ENCODE data around the gene MUTYH.

MUTYH gene

DNA sequence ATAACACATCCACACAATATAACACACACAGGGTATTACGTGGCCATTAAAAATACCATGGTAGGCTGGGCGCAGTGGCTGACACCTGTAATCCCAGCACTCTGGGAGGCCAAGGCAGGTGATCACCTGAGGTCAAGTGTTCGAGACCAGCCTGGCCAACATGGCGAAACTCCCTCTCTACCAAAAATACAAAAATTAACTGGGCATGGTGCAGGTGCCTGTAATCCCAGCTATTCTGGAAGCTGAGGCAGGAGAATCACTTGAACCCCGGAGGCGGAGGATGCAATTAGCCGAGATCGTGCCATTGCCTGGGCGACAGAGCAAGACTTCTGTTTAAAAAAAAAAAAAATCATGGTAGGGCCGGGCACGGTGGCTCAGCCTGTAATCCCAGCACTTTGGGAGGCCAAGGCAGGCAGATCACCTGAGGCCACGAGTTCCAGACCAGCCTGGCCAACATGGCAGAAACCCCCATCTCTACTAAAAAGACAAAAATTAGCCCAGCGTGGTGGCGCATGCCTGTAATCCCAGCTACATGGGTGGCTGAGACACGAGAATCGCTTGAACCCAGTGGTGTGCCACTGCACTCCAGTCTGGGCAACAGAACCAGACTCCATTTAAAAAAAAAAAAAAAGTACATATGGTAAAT is 37.6 kb downstream of the MUTYH start:
- H3K9ac ChIP-seq (ENCODE audit: low read length), result peak overlapping the region; percentile 97
- no peaks in the 10 kb centered on the region for H3K27me3 ChIP-seq (ENCODE audit: control insufficient read depth in 1 of 2, insufficient read depth in 1 of 2, low read length in 2 of 2)
- H3K36me3 ChIP-seq (ENCODE audit: control insufficient read depth in 1 of 2, insufficient read depth in 2 of 2, low read depth in 1 of 2, low read length in 2 of 2), result no peaks in the 10 kb centered on the region
- H3K18ac ChIP-seq (ENCODE audit: low read depth in 1 of 2, low read length in 2 of 2), result no peak overlapping the region
- H3K4ac ChIP-seq (ENCODE audit: low read depth in 1 of 2, low read length in 2 of 2), result no peak overlapping the region
- 96% methylated on average over 14 of the region's 16 CpGs for WGBS
- no peak overlapping the region for H2BK15ac ChIP-seq (ENCODE audit: low read depth, poor library complexity, severe bottlenecking)
- H3K14ac ChIP-seq (ENCODE audit: low read length in 2 of 2), result no peak overlapping the region
- H2BK120ac ChIP-seq (ENCODE audit: low read depth, low read length), result no peak overlapping the region
- no peak overlapping the region for H2BK5ac ChIP-seq (ENCODE audit: low read depth, low read length, poor library complexity, severe bottlenecking)
- no peak overlapping the region for H2AK5ac ChIP-seq (ENCODE audit: low read length, severe bottlenecking)
- H3K27ac ChIP-seq (ENCODE audit: low read length, poor library complexity, severe bottlenecking), result no peak overlapping the region
- no peak overlapping the region for H2AFZ ChIP-seq (ENCODE audit: low read depth, low read length)
- H2BK12ac ChIP-seq (ENCODE audit: low read length in 2 of 2), result no peak overlapping the region
- H3K4me2 ChIP-seq (ENCODE audit: low read length, poor library complexity, severe bottlenecking), result peak overlapping the region; percentile 51
- peaks cover 1% of the 10 kb centered on the region for H3K79me1 ChIP-seq (replicated peaks; ENCODE audit: low read length, poor library complexity, severe bottlenecking)
- H3K4me3 ChIP-seq (ENCODE audit: insufficient read depth in 1 of 2, low read depth in 1 of 2, low read length in 2 of 2), result peak overlapping the region; percentile 60 to 83
- H3K23ac ChIP-seq (ENCODE audit: low read length in 2 of 2), result no peak overlapping the region
- H3K9me3 ChIP-seq (ENCODE audit: control insufficient read depth, low read length), result no peaks in the 10 kb centered on the region
- H4K91ac ChIP-seq (ENCODE audit: low read length), result no peak overlapping the region
- H4K8ac ChIP-seq (ENCODE audit: low read length), result no peak overlapping the region
- no peak for DNase-seq
- H3K4me1 ChIP-seq (ENCODE audit: control insufficient read depth, insufficient read depth, low read depth, low read length), result peaks cover 14% of the 10 kb centered on the region

GRCh38 chr1:45300669-45300997 is 39.6 kb downstream of the MUTYH start:
- no peak overlapping the region for H2BK12ac ChIP-seq (ENCODE audit: low read length in 2 of 2)
- no peak overlapping the region for H3K27ac ChIP-seq (ENCODE audit: low read length, poor library complexity, severe bottlenecking)
- H3K4me2 ChIP-seq (ENCODE audit: low read length, poor library complexity, severe bottlenecking), result no peak overlapping the region
- H4K8ac ChIP-seq (ENCODE audit: low read length), result no peak overlapping the region
- 41% methylated on average over 2 of the region's 2 CpGs for WGBS
- no peak overlapping the region for H4K91ac ChIP-seq (ENCODE audit: low read length)
- no peak overlapping the region for H2BK5ac ChIP-seq (ENCODE audit: low read depth, low read length, poor library complexity, severe bottlenecking)
- H3K23ac ChIP-seq (ENCODE audit: low read length in 2 of 2), result no peak overlapping the region
- H3K14ac ChIP-seq (ENCODE audit: low read length in 2 of 2), result no peak overlapping the region
- no peak overlapping the region for H2AK5ac ChIP-seq (ENCODE audit: low read length, severe bottlenecking)
- no peaks in the 10 kb centered on the region for H3K36me3 ChIP-seq (ENCODE audit: control insufficient read depth in 1 of 2, insufficient read depth in 2 of 2, low read depth in 1 of 2, low read length in 2 of 2)
- H3K79me1 ChIP-seq (replicated peaks; ENCODE audit: low read length, poor library complexity, severe bottlenecking), result peaks cover 1% of the 10 kb centered on the region
- no peak overlapping the region for H3K4ac ChIP-seq (ENCODE audit: low read depth in 1 of 2, low read length in 2 of 2)
- no peak overlapping the region for H3K18ac ChIP-seq (ENCODE audit: low read depth in 1 of 2, low read length in 2 of 2)
- no peak overlapping the region for H3K4me3 ChIP-seq (ENCODE audit: insufficient read depth in 1 of 2, low read depth in 1 of 2, low read length in 2 of 2)
- peaks cover 14% of the 10 kb centered on the region for H3K4me1 ChIP-seq (ENCODE audit: control insufficient read depth, insufficient read depth, low read depth, low read length)
- no peaks in the 10 kb centered on the region for H3K9me3 ChIP-seq (ENCODE audit: control insufficient read depth, low read length)
- DNase-seq, result no peak
- H2BK15ac ChIP-seq (ENCODE audit: low read depth, poor library complexity, severe bottlenecking), result no peak overlapping the region
- no peak overlapping the region for H2AFZ ChIP-seq (ENCODE audit: low read depth, low read length)
- no peak overlapping the region for H3K9ac ChIP-seq (ENCODE audit: low read length)
- no peak overlapping the region for H2BK120ac ChIP-seq (ENCODE audit: low read depth, low read length)
- no peaks in the 10 kb centered on the region for H3K27me3 ChIP-seq (ENCODE audit: control insufficient read depth in 1 of 2, insufficient read depth in 1 of 2, low read length in 2 of 2)

GRCh38 chr1:45299981-45300668 is 40.1 kb downstream of the MUTYH start:
- H3K4me1 ChIP-seq (ENCODE audit: control insufficient read depth, insufficient read depth, low read depth, low read length), result peaks cover 14% of the 10 kb centered on the region
- peak; percentile 76 for DNase-seq
- 20% methylated on average over 2 of the region's 4 CpGs for WGBS

DNA sequence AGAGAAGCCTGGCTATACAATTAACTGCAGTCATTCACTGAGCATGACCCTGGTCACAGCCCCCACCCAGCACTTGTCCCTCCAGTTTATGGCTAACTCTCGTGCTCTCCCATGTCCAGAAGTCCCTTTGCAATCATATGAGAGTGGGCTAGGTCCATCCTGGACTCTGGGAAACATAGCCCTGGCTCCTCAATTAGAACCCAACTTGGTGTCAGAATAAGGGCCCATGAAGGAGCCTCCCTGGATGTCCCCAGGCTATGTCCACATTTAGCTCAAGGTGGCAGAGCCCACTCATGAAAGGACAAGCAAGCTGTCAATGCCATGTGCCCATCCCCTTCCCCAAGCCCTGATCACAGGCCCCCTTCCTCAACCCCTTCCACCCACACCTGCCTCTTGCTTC is 40.9 kb downstream of the MUTYH start:
- no peak overlapping the region for H2BK5ac ChIP-seq (ENCODE audit: low read depth, low read length, poor library complexity, severe bottlenecking)
- no peak overlapping the region for H2AFZ ChIP-seq (ENCODE audit: low read depth, low read length)
- no peak overlapping the region for H2AK5ac ChIP-seq (ENCODE audit: low read length, severe bottlenecking)
- H3K4ac ChIP-seq (ENCODE audit: low read depth in 1 of 2, low read length in 2 of 2), result no peak overlapping the region
- no peak overlapping the region for H3K9ac ChIP-seq (ENCODE audit: low read length)
- no peak overlapping the region for H4K91ac ChIP-seq (ENCODE audit: low read length)
- 27% methylated on average over 1 of the region's 1 CpG for WGBS
- no peaks in the 10 kb centered on the region for H3K79me1 ChIP-seq (replicated peaks; ENCODE audit: low read length, poor library complexity, severe bottlenecking)
- H3K36me3 ChIP-seq (ENCODE audit: control insufficient read depth in 1 of 2, insufficient read depth in 2 of 2, low read depth in 1 of 2, low read length in 2 of 2), result no peaks in the 10 kb centered on the region
- no peak overlapping the region for H3K4me3 ChIP-seq (ENCODE audit: insufficient read depth in 1 of 2, low read depth in 1 of 2, low read length in 2 of 2)
- no peaks in the 10 kb centered on the region for H3K9me3 ChIP-seq (ENCODE audit: control insufficient read depth, low read length)
- no peak overlapping the region for H2BK12ac ChIP-seq (ENCODE audit: low read length in 2 of 2)
- H3K18ac ChIP-seq (ENCODE audit: low read depth in 1 of 2, low read length in 2 of 2), result no peak overlapping the region
- no peaks in the 10 kb centered on the region for H3K27me3 ChIP-seq (ENCODE audit: control insufficient read depth in 1 of 2, insufficient read depth in 1 of 2, low read length in 2 of 2)
- no peak overlapping the region for H3K27ac ChIP-seq (ENCODE audit: low read length, poor library complexity, severe bottlenecking)
- H3K4me1 ChIP-seq (ENCODE audit: control insufficient read depth, insufficient read depth, low read depth, low read length), result peaks cover 8% of the 10 kb centered on the region
- H4K8ac ChIP-seq (ENCODE audit: low read length), result no peak overlapping the region
- H2BK15ac ChIP-seq (ENCODE audit: low read depth, poor library complexity, severe bottlenecking), result no peak overlapping the region
- H3K23ac ChIP-seq (ENCODE audit: low read length in 2 of 2), result no peak overlapping the region
- no peak overlapping the region for H3K4me2 ChIP-seq (ENCODE audit: low read length, poor library complexity, severe bottlenecking)
- no peak overlapping the region for H2BK120ac ChIP-seq (ENCODE audit: low read depth, low read length)
- no peak for DNase-seq
- H3K14ac ChIP-seq (ENCODE audit: low read length in 2 of 2), result no peak overlapping the region

More at GRCh38 chr1:45299981-45300668, 40.1 kb downstream of the MUTYH start:
- H2BK12ac ChIP-seq (ENCODE audit: low read length in 2 of 2), result no peak overlapping the region
- no peak overlapping the region for H2BK5ac ChIP-seq (ENCODE audit: low read depth, low read length, poor library complexity, severe bottlenecking)
- no peak overlapping the region for H3K14ac ChIP-seq (ENCODE audit: low read length in 2 of 2)
- no peaks in the 10 kb centered on the region for H3K9me3 ChIP-seq (ENCODE audit: control insufficient read depth, low read length)
- H4K8ac ChIP-seq (ENCODE audit: low read length), result no peak overlapping the region
- H2BK120ac ChIP-seq (ENCODE audit: low read depth, low read length), result no peak overlapping the region
- H3K79me1 ChIP-seq (replicated peaks; ENCODE audit: low read length, poor library complexity, severe bottlenecking), result peaks cover 1% of the 10 kb centered on the region
- H2AFZ ChIP-seq (ENCODE audit: low read depth, low read length), result no peak overlapping the region
- no peaks in the 10 kb centered on the region for H3K36me3 ChIP-seq (ENCODE audit: control insufficient read depth in 1 of 2, insufficient read depth in 2 of 2, low read depth in 1 of 2, low read length in 2 of 2)
- no peak overlapping the region for H3K23ac ChIP-seq (ENCODE audit: low read length in 2 of 2)
- no peak overlapping the region for H4K91ac ChIP-seq (ENCODE audit: low read length)
- no peak overlapping the region for H3K18ac ChIP-seq (ENCODE audit: low read depth in 1 of 2, low read length in 2 of 2)
- H3K4ac ChIP-seq (ENCODE audit: low read depth in 1 of 2, low read length in 2 of 2), result no peak overlapping the region
- no peak overlapping the region for H2AK5ac ChIP-seq (ENCODE audit: low read length, severe bottlenecking)
- no peak overlapping the region for H3K4me2 ChIP-seq (ENCODE audit: low read length, poor library complexity, severe bottlenecking)
- H3K9ac ChIP-seq (ENCODE audit: low read length), result no peak overlapping the region
- no peaks in the 10 kb centered on the region for H3K27me3 ChIP-seq (ENCODE audit: control insufficient read depth in 1 of 2, insufficient read depth in 1 of 2, low read length in 2 of 2)
- no peak overlapping the region for H3K4me3 ChIP-seq (ENCODE audit: insufficient read depth in 1 of 2, low read depth in 1 of 2, low read length in 2 of 2)
- H3K27ac ChIP-seq (ENCODE audit: low read length, poor library complexity, severe bottlenecking), result no peak overlapping the region
- H2BK15ac ChIP-seq (ENCODE audit: low read depth, poor library complexity, severe bottlenecking), result no peak overlapping the region

All from mesenchymal stem cell (in vitro differentiated cells and primary cell).